ENCODE data around the gene DMAP1. TPM values are rescaled to one million over a fixed set of nuclear protein-coding genes. Genes with fewer than 3 reads are reported as not detected.

The DMAP1 gene
- total and polyA plus RNA-seq, 2 of the 8 experiments (the other 6 are each of a cell fraction or from before 2014, with no cell fraction given) = 36.4 to 42.4 TPM

GRCh38 chr1:44210595-44210994 lies 2.7 kb upstream of the DMAP1 start:
- Histone ChIP-seq H3K9me3 (ENCODE audit: insufficient read depth in 2 of 2, low read depth in 1 of 2, low read length in 1 of 2) (no peaks in the 10 kb centered on the region), H2BK20ac (ENCODE audit: low read length) (no peak overlapping the region), H3K79me2 (ENCODE audit: control insufficient read depth in 1 of 2, insufficient read depth in 2 of 2, low read length in 2 of 2) (peaks cover 0 to 6% of the 10 kb centered on the region in 2 experiments; a peak in 1 of 4 replicates), H3K4me1 (replicated peaks in 1 of 4; ENCODE audit: control insufficient read depth in 3 of 4, insufficient read depth in 4 of 4, low read length in 3 of 4) (peaks cover 0 to 7% (median 2%) of the 10 kb centered on the region in 4 experiments; a peak in 3 of 7 replicates), H3K27me3 (replicated peaks in 1 of 4; ENCODE audit: control insufficient read depth in 3 of 4, extremely low read depth in 1 of 4, insufficient read depth in 3 of 4, low read length in 3 of 4) (peaks cover 0 to 5% (median 2%) of the 10 kb centered on the region in 4 experiments; a peak in 2 of 7 replicates), H4K20me1 (replicated peaks in 1 of 2; ENCODE audit: control insufficient read depth in 1 of 2, insufficient read depth in 2 of 2, low read length in 2 of 2) (peaks cover 0 to 3% of the 10 kb centered on the region in 2 experiments), H3K4ac (replicated peaks; ENCODE audit: insufficient read length, low read depth, low read length) (no peak overlapping the region), H2BK5ac (ENCODE audit: low read depth, low read length) (no peak overlapping the region), H2BK12ac (ENCODE audit: low read depth, low read length) (no peak overlapping the region), H2AK5ac (ENCODE audit: low read depth, low read length) (no peak overlapping the region), H2BK120ac (replicated peaks; ENCODE audit: low read depth, low read length) (no peak overlapping the region), H2BK15ac (ENCODE audit: low read length) (no peak overlapping the region), H3K79me1 (ENCODE audit: low read depth, low read length) (peaks cover 3% of the 10 kb centered on the region; the same call in 1 of the 2 replicates), H3K18ac (ENCODE audit: extremely low read depth, low read length) (no peak overlapping the region), H3K4me3 (ENCODE audit: extremely low read depth in 1 of 4, insufficient read depth in 2 of 4, low read depth in 3 of 4, low read length in 4 of 4) (no peak overlapping the region), H4K5ac (ENCODE audit: insufficient read length, low read depth, low read length) (no peak overlapping the region), H3K36me3 (ENCODE audit: control insufficient read depth in 2 of 4, insufficient read depth in 4 of 4, low read length in 3 of 4) (peaks cover 0 to 4% (median 2%) of the 10 kb centered on the region in 4 experiments; a peak in 6 of 8 replicates), H4K91ac (replicated peaks; ENCODE audit: insufficient read length, low read length) (no peak overlapping the region), H3K23me2 (ENCODE audit: low read depth, low read length) (peaks cover 8% of the 10 kb centered on the region), H3K23ac (ENCODE audit: insufficient read length) (no peak overlapping the region), H3K14ac (ENCODE audit: insufficient read length) (no peak overlapping the region), H4K8ac (ENCODE audit: extremely low read depth, insufficient read depth, low read length) (no peak overlapping the region), H2AFZ (ENCODE audit: low read length) (no peak overlapping the region), H3K27ac (ENCODE audit: low read depth, low read length) (no peak overlapping the region), H3K4me2 (ENCODE audit: insufficient read depth in 1 of 2, low read depth in 2 of 2, low read length in 2 of 2) (no peak overlapping the region), H3K56ac (replicated peaks; ENCODE audit: insufficient read length, low read depth, low read length) (no peak overlapping the region), H3K9ac (replicated peaks in 1 of 4; ENCODE audit: extremely low read depth in 1 of 4, low read depth in 3 of 4, low read length in 3 of 4) (no peak overlapping the region)
- DNase-seq (ENCODE audit: low read depth in 1 of 2, low spot score in 2 of 2) = no peak
- no peak for FAIRE-seq
- CTCF ChIA-PET (ENCODE audit: partially characterized antibody) = interaction anchor here (1.9 to 2.2 kb wide), 2 partner anchors 11 to 34 kb away, joined by 4 read pairs; no protein-coding TSS in a partner anchor
- TF ChIP-seq TAF7 (optimal IDR thresholded peaks at IDR 0.05; ENCODE audit: borderline replicate concordance, low read depth, low read length) = no peak
- TF ChIP-seq POU5F1 (IDR thresholded peaks at IDR 0.05; ENCODE audit: low read depth, low read length) = no peak
- TF ChIP-seq SP2 (IDR thresholded peaks at IDR 0.05; ENCODE audit: low read length) = no peak
- TF ChIP-seq TCF12 (IDR thresholded peaks at IDR 0.05; ENCODE audit: low read depth, low read length) = no peak
- TF ChIP-seq PHF8 (conservative IDR thresholded peaks at IDR 0.05; ENCODE audit: low read depth, low read length) = no peak
- TF ChIP-seq, protein P1, sequence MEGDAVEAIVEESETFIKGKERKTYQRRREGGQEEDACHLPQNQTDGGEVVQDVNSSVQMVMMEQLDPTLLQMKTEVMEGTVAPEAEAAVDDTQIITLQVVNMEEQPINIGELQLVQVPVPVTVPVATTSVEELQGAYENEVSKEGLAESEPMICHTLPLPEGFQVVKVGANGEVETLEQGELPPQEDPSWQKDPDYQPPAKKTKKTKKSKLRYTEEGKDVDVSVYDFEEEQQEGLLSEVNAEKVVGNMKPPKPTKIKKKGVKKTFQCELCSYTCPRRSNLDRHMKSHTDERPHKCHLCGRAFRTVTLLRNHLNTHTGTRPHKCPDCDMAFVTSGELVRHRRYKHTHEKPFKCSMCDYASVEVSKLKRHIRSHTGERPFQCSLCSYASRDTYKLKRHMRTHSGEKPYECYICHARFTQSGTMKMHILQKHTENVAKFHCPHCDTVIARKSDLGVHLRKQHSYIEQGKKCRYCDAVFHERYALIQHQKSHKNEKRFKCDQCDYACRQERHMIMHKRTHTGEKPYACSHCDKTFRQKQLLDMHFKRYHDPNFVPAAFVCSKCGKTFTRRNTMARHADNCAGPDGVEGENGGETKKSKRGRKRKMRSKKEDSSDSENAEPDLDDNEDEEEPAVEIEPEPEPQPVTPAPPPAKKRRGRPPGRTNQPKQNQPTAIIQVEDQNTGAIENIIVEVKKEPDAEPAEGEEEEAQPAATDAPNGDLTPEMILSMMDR (IDR thresholded peaks at IDR 0.05; ENCODE audit: control extremely low read depth in 1 of 3, insufficient read depth in 1 of 3, low read depth in 1 of 3, low read length in 3 of 3) = no peak
- TF ChIP-seq CEBPB (IDR thresholded peaks at IDR 0.05; ENCODE audit: low read depth, low read length) = no peak
- no peak for TF ChIP-seq SRF (IDR thresholded peaks at IDR 0.05; ENCODE audit: low read depth, low read length)
- TF ChIP-seq CBX5 (IDR thresholded peaks at IDR 0.05; ENCODE audit: low read depth, low read length) = no peak
- TF ChIP-seq KDM5A (IDR thresholded peaks at IDR 0.05; ENCODE audit: low read length) = no peak
- POLR2A ChIA-PET (ENCODE audit: partially characterized antibody) = no interaction called here
- 100% methylated on average over 1 of the region's 1 CpG; no CpG with 5 or more reads in 1 of the 2 experiments for WGBS, 2 experiments (ENCODE audit: extremely low coverage in 1 of 2, insufficient coverage in 1 of 2, insufficient read length in 1 of 2, insufficient replicate concordance in 2 of 2, low coverage in 1 of 2, low lambda C conversion rate in 2 of 2, missing lambda C conversion rate in 1 of 2)

Measured in H1 (cell line).